SU-DHL-6 (cell line): ENCODE measurements around the gene ERVH48-1.

Experiments used
- EZH2phosphoT487 ChIP-seq: fragments of 200-600 bp; sonication (generic), shearing (Covaris generic); conservative IDR thresholded peaks from 2 replicates; pipeline ENCODE4 v1.6.1; 2018; ENCODE audit warnings: mild to moderate bottlenecking, antibody characterized with exemption, low read length, moderate library complexity, mixed read lengths
- TF ChIP-seq, protein P1 (sequence below): fragments of 200-600 bp; sonication (generic); IDR thresholded peaks from one replicate; pipeline ENCODE4 v1.5.1; 2017; ENCODE audit warnings: antibody characterized with exemption, mild to moderate bottlenecking, low read length, moderate library complexity; ENCODE audit not compliant: insufficient read depth, poor library complexity, severe bottlenecking

GRCh38 chr21:42878993-42879787 is 46.2 kb downstream of the ERVH48-1 start, which contains the start of gene WDR4:
- TF ChIP-seq, protein P1, sequence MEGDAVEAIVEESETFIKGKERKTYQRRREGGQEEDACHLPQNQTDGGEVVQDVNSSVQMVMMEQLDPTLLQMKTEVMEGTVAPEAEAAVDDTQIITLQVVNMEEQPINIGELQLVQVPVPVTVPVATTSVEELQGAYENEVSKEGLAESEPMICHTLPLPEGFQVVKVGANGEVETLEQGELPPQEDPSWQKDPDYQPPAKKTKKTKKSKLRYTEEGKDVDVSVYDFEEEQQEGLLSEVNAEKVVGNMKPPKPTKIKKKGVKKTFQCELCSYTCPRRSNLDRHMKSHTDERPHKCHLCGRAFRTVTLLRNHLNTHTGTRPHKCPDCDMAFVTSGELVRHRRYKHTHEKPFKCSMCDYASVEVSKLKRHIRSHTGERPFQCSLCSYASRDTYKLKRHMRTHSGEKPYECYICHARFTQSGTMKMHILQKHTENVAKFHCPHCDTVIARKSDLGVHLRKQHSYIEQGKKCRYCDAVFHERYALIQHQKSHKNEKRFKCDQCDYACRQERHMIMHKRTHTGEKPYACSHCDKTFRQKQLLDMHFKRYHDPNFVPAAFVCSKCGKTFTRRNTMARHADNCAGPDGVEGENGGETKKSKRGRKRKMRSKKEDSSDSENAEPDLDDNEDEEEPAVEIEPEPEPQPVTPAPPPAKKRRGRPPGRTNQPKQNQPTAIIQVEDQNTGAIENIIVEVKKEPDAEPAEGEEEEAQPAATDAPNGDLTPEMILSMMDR: no peak
- no peak for TF ChIP-seq EZH2phosphoT487
